Lower lobe of right lung (tissue), 2 donors: ENCODE results near the gene PRKG1. TPM values are rescaled to one million over a fixed set of nuclear protein-coding genes. Genes with fewer than 3 reads are reported as not detected.

ENCODE experiments used
- ATAC-seq, 2 donors: fragments of 200-7000 bp; cut with Tn5 transposase; one replicate each; pipeline ENCODE4 v1.9.1; 2020 to 2022; ENCODE audit warnings: mild to moderate bottlenecking in 2 of 2, moderate library complexity in 2 of 2
- DNase-seq: peaks from one replicate; pipeline ENCODE4 v3.0.0-alpha.2; 2020
- H3K27ac ChIP-seq: fragments of 200-600 bp; one replicate; pipeline ENCODE4 v1.8.0; 2022
- H3K27me3 ChIP-seq: fragments of 200-600 bp; one replicate; pipeline ENCODE4 v1.8.0; 2022; ENCODE audit warnings: low read depth
- H3K36me3 ChIP-seq: fragments of 200-600 bp; one replicate; pipeline ENCODE4 v1.8.0; 2022; ENCODE audit warnings: mild to moderate bottlenecking
- H3K4me1 ChIP-seq: fragments of 200-600 bp; one replicate; pipeline ENCODE4 v1.8.0; 2022
- H3K4me3 ChIP-seq: fragments of 200-600 bp; one replicate; pipeline ENCODE4 v1.8.0; 2022; ENCODE audit warnings: mild to moderate bottlenecking
- H3K9me3 ChIP-seq: fragments of 200-600 bp; one replicate; pipeline ENCODE4 v1.8.0; 2022
- CTCF ChIP-seq: fragments of 200-600 bp; IDR thresholded peaks from one replicate; pipeline ENCODE4 v1.8.0; 2022; ENCODE audit warnings: antibody characterized with exemption, mild to moderate bottlenecking
- intact Hi-C: fragments of 100-400 bp; cut with DNase I; formaldehyde crosslinking; loops from one replicate; pipeline ENCODE4 v1.11.0; 2022
- total RNA-seq: library from RNA; stranded (reverse); fragmentation: NEBNext Ultra II Directional; extraction: Animal tissue kit (Norgen Biotek cat#: 25700); gene quantifications from one replicate; pipeline ENCODE4 v1.2.1, GENCODE V29; 2021
- donor health status: DM: no; HTN: yes; CAD: no; lungs with severe emphysema.

PRKG1 gene
- total RNA-seq, 1 donor from 2014 or later, result 23.6 TPM

- no peaks in the 10 kb centered on the region for H3K27me3 ChIP-seq
- no peak for TF ChIP-seq CTCF
- DNase-seq (no peak), ATAC-seq (no peak)
- H3K4me1 ChIP-seq, result no peaks in the 10 kb centered on the region
- intact Hi-C loops, result no loop called here
- no peaks in the 10 kb centered on the region for H3K9me3 ChIP-seq
- no peaks in the 10 kb centered on the region for H3K36me3 ChIP-seq
- H3K27ac ChIP-seq, result no peak overlapping the region
- H3K4me3 ChIP-seq, result no peak overlapping the region
Measured at GRCh38 chr10:51342381-51342780, 268.1 kb downstream of the PRKG1 start.

- Histone ChIP-seq H3K27me3 (no peaks in the 10 kb centered on the region), H3K4me3 (no peak overlapping the region), H3K27ac (no peak overlapping the region), H3K4me1 (no peaks in the 10 kb centered on the region), H3K36me3 (no peaks in the 10 kb centered on the region), H3K9me3 (no peaks in the 10 kb centered on the region)
- no peak for TF ChIP-seq CTCF
- DNase-seq, result no peak
- no peak for ATAC-seq
- intact Hi-C loops, result no loop called here
Measured at GRCh38 chr10:51343391-51343790, 269.1 kb downstream of the PRKG1 start.

GRCh38 chr10:51344371-51344770 is 270.1 kb downstream of the PRKG1 start:
- intact Hi-C loops, result no loop called here

GRCh38 chr10:51348622-51349021 is 274.3 kb downstream of the PRKG1 start:
- H3K36me3 ChIP-seq, result no peaks in the 10 kb centered on the region
- H3K27ac ChIP-seq, result no peak overlapping the region
- H3K4me3 ChIP-seq, result no peak overlapping the region
- H3K4me1 ChIP-seq, result no peaks in the 10 kb centered on the region
- DNase-seq, result no peak
- no peak for ATAC-seq
- intact Hi-C loops, result no loop called here
- no peaks in the 10 kb centered on the region for H3K9me3 ChIP-seq
- TF ChIP-seq CTCF, result no peak
- no peaks in the 10 kb centered on the region for H3K27me3 ChIP-seq

More at GRCh38 chr10:51344371-51344770, 270.1 kb downstream of the PRKG1 start:
- Histone ChIP-seq H3K36me3 (no peaks in the 10 kb centered on the region), H3K27ac (no peak overlapping the region), H3K9me3 (no peaks in the 10 kb centered on the region), H3K4me3 (no peak overlapping the region), H3K4me1 (no peaks in the 10 kb centered on the region), H3K27me3 (no peaks in the 10 kb centered on the region)
- ATAC-seq (no peak), DNase-seq (no peak)
- no peak for TF ChIP-seq CTCF

- DNase-seq (no peak), ATAC-seq (no peak)
- H3K27ac ChIP-seq, result no peak overlapping the region
- no peaks in the 10 kb centered on the region for H3K27me3 ChIP-seq
- H3K36me3 ChIP-seq, result no peaks in the 10 kb centered on the region
- no peaks in the 10 kb centered on the region for H3K4me1 ChIP-seq
- no peak overlapping the region for H3K4me3 ChIP-seq
- H3K9me3 ChIP-seq, result no peaks in the 10 kb centered on the region
- intact Hi-C loops, result no loop called here
- no peak for TF ChIP-seq CTCF
Measured at GRCh38 chr10:51357170-51357569, 282.9 kb downstream of the PRKG1 start.

GRCh38 chr10:51358227-51358626 is 283.9 kb downstream of the PRKG1 start:
- no peak for TF ChIP-seq CTCF
- intact Hi-C loops, result no loop called here

More at GRCh38 chr10:51358227-51358626, 283.9 kb downstream of the PRKG1 start:
- Histone ChIP-seq H3K9me3 (no peaks in the 10 kb centered on the region), H3K4me3 (no peak overlapping the region), H3K36me3 (no peaks in the 10 kb centered on the region), H3K27me3 (no peaks in the 10 kb centered on the region), H3K4me1 (no peaks in the 10 kb centered on the region), H3K27ac (no peak overlapping the region)
- DNase-seq, result no peak
- no peak for ATAC-seq
